Astrocyte (in vitro differentiated cells and primary cell): Measurements from ENCODE around the gene PIGQ.

Source experiments
- EZH2 ChIP-seq: IDR thresholded peaks from 2 replicates; pipeline ENCODE4 v1.6.1; 2012; ENCODE audit warnings: mild to moderate bottlenecking, low read length, inconsistent platforms; ENCODE audit not compliant: insufficient read depth
- TF ChIP-seq, protein P1 (sequence below): IDR thresholded peaks from 2 replicates; pipeline ENCODE4 v1.5.1; 2011; ENCODE audit warnings: low read depth, mild to moderate bottlenecking, inconsistent platforms, low read length, moderate library complexity; ENCODE audit not compliant: insufficient read depth

DNA sequence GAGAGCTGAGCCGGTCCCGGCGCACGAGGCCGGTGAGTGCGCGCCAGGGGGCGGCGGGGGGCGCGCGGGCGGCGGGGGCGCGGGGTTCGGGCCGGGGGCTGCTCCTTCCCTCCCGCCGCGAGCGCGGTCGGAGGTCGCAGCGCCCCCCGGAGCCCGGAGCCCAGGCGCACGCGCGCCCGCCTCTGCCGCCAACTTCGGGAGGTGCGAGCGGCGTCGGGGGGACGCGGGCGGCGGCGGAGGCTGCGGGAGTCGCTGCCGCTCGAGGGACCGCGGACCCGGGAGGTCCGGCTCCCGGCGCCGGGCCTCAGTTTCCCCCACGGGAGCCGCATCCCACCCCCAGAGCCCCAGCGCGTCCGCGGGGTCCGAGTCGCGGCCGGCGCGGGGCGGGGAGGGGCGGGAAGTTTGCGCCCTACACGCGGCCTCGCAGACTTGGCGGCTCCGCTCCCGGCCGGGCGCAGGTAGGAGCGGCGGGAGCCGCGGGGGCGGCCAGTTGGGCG lies 9.5 kb upstream of the PIGQ start, which contains the start of gene PRR35:
- TF ChIP-seq, protein P1, sequence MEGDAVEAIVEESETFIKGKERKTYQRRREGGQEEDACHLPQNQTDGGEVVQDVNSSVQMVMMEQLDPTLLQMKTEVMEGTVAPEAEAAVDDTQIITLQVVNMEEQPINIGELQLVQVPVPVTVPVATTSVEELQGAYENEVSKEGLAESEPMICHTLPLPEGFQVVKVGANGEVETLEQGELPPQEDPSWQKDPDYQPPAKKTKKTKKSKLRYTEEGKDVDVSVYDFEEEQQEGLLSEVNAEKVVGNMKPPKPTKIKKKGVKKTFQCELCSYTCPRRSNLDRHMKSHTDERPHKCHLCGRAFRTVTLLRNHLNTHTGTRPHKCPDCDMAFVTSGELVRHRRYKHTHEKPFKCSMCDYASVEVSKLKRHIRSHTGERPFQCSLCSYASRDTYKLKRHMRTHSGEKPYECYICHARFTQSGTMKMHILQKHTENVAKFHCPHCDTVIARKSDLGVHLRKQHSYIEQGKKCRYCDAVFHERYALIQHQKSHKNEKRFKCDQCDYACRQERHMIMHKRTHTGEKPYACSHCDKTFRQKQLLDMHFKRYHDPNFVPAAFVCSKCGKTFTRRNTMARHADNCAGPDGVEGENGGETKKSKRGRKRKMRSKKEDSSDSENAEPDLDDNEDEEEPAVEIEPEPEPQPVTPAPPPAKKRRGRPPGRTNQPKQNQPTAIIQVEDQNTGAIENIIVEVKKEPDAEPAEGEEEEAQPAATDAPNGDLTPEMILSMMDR: no peak
- TF ChIP-seq EZH2: peak; percentile 50
